Spleen (tissue), 11 donors: ENCODE data around the gene NMUR1. TPM values are rescaled to one million over a fixed set of nuclear protein-coding genes. Genes with fewer than 3 reads are reported as not detected.
A peak's percentile ranks its signal among the peaks of the same experiment; 100 is the strongest.

ENCODE experiments used
- DNase-seq: peaks from one replicate; pipeline ENCODE4 v3.0.0-alpha.2; 2020
- H3K27ac ChIP-seq, 8 donors: fragments of 200-600 bp; sonication (generic) in 7 of 8; 1 replicate in 4 of 8; 2 replicates in 4 of 8; pipeline versions ENCODE4 v1.5.0 to v1.8.0; 2016 to 2021; ENCODE audit warnings: inconsistent platforms in 4 of 8, mild to moderate bottlenecking in 4 of 8, moderate library complexity in 1 of 8
- H3K27me3 ChIP-seq, 7 donors: fragments of 200-600 bp; sonication (generic) in 6 of 7; replicated peaks in 1 of 7; 1 replicate in 4 of 7; 2 replicates in 3 of 7; pipeline versions ENCODE4 v1.5.0 to v1.8.0; 2016 to 2021; ENCODE audit warnings: inconsistent platforms in 3 of 7, mild to moderate bottlenecking in 1 of 7
- H3K36me3 ChIP-seq, 6 donors: fragments of 200-600 bp; sonication (generic) in 5 of 6; 1 replicate in 4 of 6; 2 replicates in 2 of 6; pipeline versions ENCODE4 v1.5.0 to v1.8.0; 2016 to 2021; ENCODE audit warnings: inconsistent platforms in 2 of 6
- H3K4me1 ChIP-seq, 6 donors: fragments of 200-600 bp; sonication (generic) in 5 of 6; 1 replicate in 3 of 6; 2 replicates in 3 of 6; pipeline versions ENCODE4 v1.5.0 to v1.8.0; 2016 to 2021; ENCODE audit warnings: inconsistent platforms in 3 of 6
- H3K4me3 ChIP-seq, 8 donors: fragments of 200-600 bp; sonication (generic) in 7 of 8; 1 replicate in 4 of 8; 2 replicates in 4 of 8; pipeline versions ENCODE4 v1.5.0 to v1.8.0; 2016 to 2021; ENCODE audit warnings: inconsistent platforms in 4 of 8, mild to moderate bottlenecking in 4 of 8, moderate library complexity in 2 of 8
- H3K9me3 ChIP-seq, 8 donors: fragments of 200-600 bp; sonication (generic) in 7 of 8; 1 replicate in 4 of 8; 2 replicates in 4 of 8; pipeline versions ENCODE4 v1.5.0 to v1.8.0; 2016 to 2021; ENCODE audit warnings: inconsistent platforms in 4 of 8
- CTCF ChIP-seq, 11 experiments: fragments of 200-600 bp in 7 of 11; fragments of 450-650 bp in 4 of 11; sonication (generic) in 4 of 11; IDR thresholded peaks in 8 of 11; conservative IDR thresholded peaks in 3 of 11; 1 replicate in 7 of 11; 2 replicates in 4 of 11; pipeline versions ENCODE4 v1.4.0 to v1.8.0; 2016 to 2021; ENCODE audit warnings: antibody characterized with exemption in 11 of 11, inconsistent platforms in 4 of 11, mild to moderate bottlenecking in 1 of 11
- POLR2A ChIP-seq, 3 donors: fragments of 450-650 bp; IDR thresholded peaks; one replicate each; pipeline ENCODE4 v1.5.1; 2017; ENCODE audit warnings: antibody characterized with exemption in 3 of 3, mild to moderate bottlenecking in 1 of 3
- POLR2AphosphoS5 ChIP-seq, 3 donors: sonication (generic); formaldehyde crosslinking; IDR thresholded peaks; one replicate each; pipeline ENCODE4 v1.5.1; 2017; ENCODE audit warnings: antibody characterized with exemption in 3 of 3
- WGBS, 5 donors: extraction: QIAGEN DNeasy Blood & Tissue Kit in 3 of 5; methylation state at CpG; one replicate each; pipeline versions ENCODE4 v1.1.5 to v1.1.7; 2013 to 2018; 5-methylcytosine and 5-hydroxymethylcytosine counted together
- intact Hi-C: fragments of 100-400 bp; cut with DNase I; formaldehyde crosslinking; loops from one replicate; pipeline ENCODE4 v1.15.0; 2023; ENCODE audit warnings: low total_unique reads
- polyA plus RNA-seq, 3 donors: library from polyadenylated mRNA; stranded (reverse); fragments of 200-250 nt; gene quantifications; one replicate each; pipeline ENCODE4 v1.2.1, GENCODE V29; 2013
- total RNA-seq, 7 donors: library from RNA; depleted of rRNA in 3 of 7; stranded (reverse); fragments of >200 nt in 3 of 7; fragmentation: NEBNext Ultra II Directional in 4 of 7; extraction: Animal tissue kit (Norgen Biotek cat#: 25700) in 4 of 7; gene quantifications; one replicate each; pipeline versions ENCODE4 v1.1.0 to v1.2.1, GENCODE V29; 2016 to 2021
- donor health status: healthy with polysubstance abuse.
- donor health status: DM: no; HTN: no; CAD: no; lungs with moderate emphysema.
- donor health status: DM: no; HTN: no; CAD: no.
- donor health status: Bipolar disorder and iron deficiency.
- donor health status: healthy.
- donor health status: DM: no; HTN: no; CAD: no.
- donor health status: DM: yes; HTN: yes; CAD: no.

The NMUR1 gene
- total and polyA plus RNA-seq, 10 donors = 0.32 to 6.2 (median 2.5) TPM

DNA sequence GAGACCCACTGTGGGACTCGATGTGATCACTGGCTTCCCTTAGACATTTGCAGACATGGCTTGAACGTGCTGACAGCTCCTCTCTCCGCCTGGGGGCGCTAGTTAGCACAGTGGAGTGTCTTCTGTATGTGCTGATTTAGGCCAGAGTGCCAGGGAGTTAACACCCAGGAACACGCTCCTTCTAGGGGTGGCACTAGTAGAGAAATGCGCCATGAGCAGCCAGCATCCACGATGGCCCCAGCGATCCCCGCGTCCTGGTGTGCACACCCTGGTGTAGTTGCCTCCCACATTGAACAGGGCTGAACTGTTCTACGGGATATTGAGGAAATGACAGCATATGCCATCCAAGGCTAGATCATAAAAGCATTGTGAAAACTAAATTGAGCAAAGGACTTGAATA is 11.4 kb upstream of the NMUR1 start:
- DNase-seq = peak; percentile 65
- Histone ChIP-seq H3K4me1 (peaks cover 17 to 38% (median 26%) of the 10 kb centered on the region in 6 donors), H3K27ac (peak overlapping the region in 4 of 8 donors; percentile 20 to 46 (median 22)), H3K27me3 (no peaks in the 10 kb centered on the region), H3K36me3 (no peaks in the 10 kb centered on the region), H3K9me3 (peaks cover 3 to 17% (median 12%) of the 10 kb centered on the region in 8 donors), H3K4me3 (no peak overlapping the region)
- intact Hi-C loops = no loop called here
- TF ChIP-seq POLR2A (IDR thresholded peaks at IDR 0.05) = no peak
- no peak for TF ChIP-seq POLR2AphosphoS5 (IDR thresholded peaks at IDR 0.05)
- peak in 1 of 11 experiments; percentile 9 for TF ChIP-seq CTCF (IDR thresholded peaks at IDR 0.05 in 8 of 11, conservative IDR thresholded peaks at IDR 0.05 in 3 of 11)
- 66 to 84% (median 75%) methylated on average over 7 to 11 of the region's 11 CpGs for WGBS, 5 donors

GRCh38 chr2:231539991-231540390 is 9.7 kb upstream of the NMUR1 start:
- TF ChIP-seq POLR2AphosphoS5 (IDR thresholded peaks at IDR 0.05) (no peak), POLR2A (IDR thresholded peaks at IDR 0.05) (no peak), CTCF (IDR thresholded peaks at IDR 0.05 in 8 of 11, conservative IDR thresholded peaks at IDR 0.05 in 3 of 11) (no peak)
- intact Hi-C loops = no loop called here
- 87 to 95% (median 91%) methylated on average over 4 of the region's 4 CpGs for WGBS, 5 donors
- no peaks in the 10 kb centered on the region for H3K27me3 ChIP-seq
- H3K36me3 ChIP-seq = no peaks in the 10 kb centered on the region
- no peak overlapping the region for H3K27ac ChIP-seq
- peaks cover 3 to 17% (median 12%) of the 10 kb centered on the region in 8 donors for H3K9me3 ChIP-seq
- peak; percentile 5 for DNase-seq
- peaks cover 2 to 21% (median 10%) of the 10 kb centered on the region in 6 donors for H3K4me1 ChIP-seq
- H3K4me3 ChIP-seq = no peak overlapping the region

DNA sequence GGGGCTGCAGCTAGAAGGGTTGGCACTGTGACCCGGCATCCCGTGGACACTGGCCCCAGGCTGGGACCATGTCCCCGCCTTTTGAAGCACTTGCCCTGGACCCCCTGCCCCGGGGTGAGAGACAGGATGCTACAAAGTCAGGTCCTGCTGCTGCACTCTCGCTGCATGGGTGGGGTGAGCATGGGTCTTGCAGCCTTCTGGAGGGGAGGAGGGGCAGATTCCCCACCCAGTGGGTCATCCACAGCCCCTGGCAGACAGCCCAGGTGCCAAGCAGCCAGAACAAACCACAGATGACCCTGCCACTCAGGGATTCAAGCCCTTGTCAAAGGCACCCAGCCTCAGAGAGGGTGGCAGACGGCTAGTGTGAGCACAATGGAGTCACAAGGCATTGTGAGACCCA is 5.7 kb upstream of the NMUR1 start:
- no peak for DNase-seq
- TF ChIP-seq POLR2A (IDR thresholded peaks at IDR 0.05) = no peak
- TF ChIP-seq CTCF (IDR thresholded peaks at IDR 0.05 in 8 of 11, conservative IDR thresholded peaks at IDR 0.05 in 3 of 11) = no peak
- no peak for TF ChIP-seq POLR2AphosphoS5 (IDR thresholded peaks at IDR 0.05)
- H3K36me3 ChIP-seq = no peaks in the 10 kb centered on the region

GRCh38 chr2:231533777-231534125 is 3.5 kb upstream of the NMUR1 start:
- Histone ChIP-seq H3K9me3 (no peaks in the 10 kb centered on the region), H3K4me3 (no peak overlapping the region), H3K27me3 (peaks cover 0 to 24% (median 13%) of the 10 kb centered on the region in 7 donors), H3K27ac (no peak overlapping the region), H3K36me3 (no peaks in the 10 kb centered on the region), H3K4me1 (peaks cover 0 to 32% (median 16%) of the 10 kb centered on the region in 6 donors)
- 87 to 94% (median 91%) methylated on average over 3 to 7 of the region's 7 CpGs for WGBS, 5 donors
- intact Hi-C loops = no loop called here
- DNase-seq = no peak
- TF ChIP-seq POLR2A (IDR thresholded peaks at IDR 0.05) (no peak), CTCF (IDR thresholded peaks at IDR 0.05 in 8 of 11, conservative IDR thresholded peaks at IDR 0.05 in 3 of 11) (no peak), POLR2AphosphoS5 (IDR thresholded peaks at IDR 0.05) (no peak)

More for the DNA sequence above, 5.7 kb upstream of the NMUR1 start:
- H3K4me3 ChIP-seq = no peak overlapping the region
- H3K4me1 ChIP-seq = peaks cover 0 to 10% (median 1%) of the 10 kb centered on the region in 6 donors
- H3K27ac ChIP-seq = no peak overlapping the region
- H3K27me3 ChIP-seq = peaks cover 0 to 3% (median 0%) of the 10 kb centered on the region in 7 donors
- WGBS, 5 donors = 60 to 81% (median 69%) methylated on average over 5 to 6 of the region's 6 CpGs
- intact Hi-C loops = no loop called here
- H3K9me3 ChIP-seq = no peaks in the 10 kb centered on the region
